Activated CD8-positive, alpha-beta memory T cell treated with anti-CD3 and anti-CD28 coated beads, Interleukin-2, amount 50 U/mL, for 4 hours (primary cell): ENCODE measurements around the gene HK1.
"Not testable (repeated sequence)": the region's sequence is repeated elsewhere in the genome, so short reads cannot be mapped to it uniquely, and the experiment has no call there.

ENCODE experiments used
- DNase-seq: peaks from one replicate; pipeline ENCODE4 v3.0.0-alpha.2; 2020

The HK1 gene

DNA sequence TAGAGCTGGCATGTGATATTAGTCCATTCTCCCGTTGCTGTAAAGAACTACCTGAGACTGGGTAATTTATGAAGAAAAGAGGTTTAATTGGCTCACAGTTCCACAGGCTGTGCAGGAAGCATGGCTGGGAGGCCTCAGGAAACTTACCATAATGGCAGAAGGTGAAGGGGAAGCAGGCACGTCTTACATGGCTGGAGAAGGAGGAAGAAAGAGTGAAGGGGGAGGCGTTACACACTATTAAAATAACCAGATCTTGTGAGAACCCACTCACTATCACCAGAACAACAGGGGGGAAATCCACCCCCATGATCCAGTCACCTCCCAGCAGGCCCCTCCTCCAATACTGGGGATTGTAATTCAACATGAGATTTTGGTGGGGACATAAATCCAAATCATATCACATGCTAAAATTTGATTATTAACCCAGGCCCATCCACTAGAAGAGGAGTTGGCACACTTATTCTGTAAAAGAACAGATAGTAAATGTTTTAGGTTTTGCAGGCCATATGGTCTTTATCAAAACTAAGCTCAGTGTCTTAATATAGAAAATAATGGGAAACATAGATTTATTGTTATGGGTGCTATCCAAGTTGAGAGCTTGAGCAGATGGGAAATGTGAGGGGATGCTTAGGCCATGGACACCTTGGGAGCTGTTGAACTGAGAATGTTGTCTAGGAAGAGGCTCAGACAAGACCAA, 18.6 kb upstream of the HK1 start:
- no peak for DNase-seq

DNA sequence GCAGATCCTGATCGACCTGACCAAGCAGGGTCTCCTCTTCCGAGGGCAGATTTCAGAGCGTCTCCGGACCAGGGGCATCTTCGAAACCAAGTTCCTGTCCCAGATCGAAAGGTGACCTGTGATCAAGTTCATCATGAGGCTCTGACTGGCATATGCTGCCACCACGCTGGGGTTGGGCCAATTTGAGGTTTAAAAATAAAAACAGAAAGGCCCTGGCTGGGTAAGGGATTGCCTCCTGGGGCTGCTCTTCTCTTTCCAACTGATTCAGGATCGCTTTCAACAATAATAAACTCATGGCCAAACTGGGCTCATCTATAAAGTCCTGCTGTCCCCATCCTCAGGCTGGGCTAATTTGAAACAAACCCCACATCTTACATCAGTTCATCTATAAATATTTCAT, 17.1 kb upstream of the HK1 start:
- no peak for DNase-seq

DNA sequence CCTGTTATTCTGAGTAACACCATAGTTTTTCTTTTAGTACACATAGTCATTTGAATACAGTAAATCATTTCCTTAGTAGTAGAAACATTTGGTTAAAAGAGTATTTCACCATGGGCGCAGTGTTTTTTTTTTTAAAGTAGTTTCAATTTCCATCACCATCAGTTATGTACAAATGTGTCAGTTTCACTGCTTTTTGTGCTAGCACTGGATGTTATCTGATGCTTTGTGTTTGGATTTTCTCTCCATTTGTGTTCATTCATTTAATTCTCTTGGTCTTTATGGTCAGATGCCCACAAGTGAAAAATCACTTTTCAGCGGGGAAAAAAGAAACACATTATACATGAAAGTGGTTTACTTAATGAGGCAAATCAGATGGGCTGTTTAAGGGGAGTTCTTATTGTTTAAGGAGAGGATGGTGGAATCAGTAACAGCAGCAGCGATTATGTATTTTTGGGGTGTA, 16.0 kb upstream of the HK1 start:
- DNase-seq = no peak

DNA sequence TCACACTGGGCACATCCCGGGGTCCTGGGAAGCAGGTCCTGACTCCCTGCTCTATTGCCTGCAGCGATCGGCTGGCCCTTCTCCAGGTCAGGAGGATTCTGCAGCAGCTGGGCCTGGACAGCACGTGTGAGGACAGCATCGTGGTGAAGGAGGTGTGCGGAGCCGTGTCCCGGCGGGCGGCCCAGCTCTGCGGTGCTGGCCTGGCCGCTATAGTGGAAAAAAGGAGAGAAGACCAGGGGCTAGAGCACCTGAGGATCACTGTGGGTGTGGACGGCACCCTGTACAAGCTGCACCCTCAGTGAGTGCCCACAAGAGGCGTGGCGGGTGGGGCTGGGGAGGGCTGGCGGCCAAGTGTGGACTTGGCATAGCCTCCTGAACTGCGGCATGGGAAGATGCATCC, 12.8 kb upstream of the HK1 start:
- DNase-seq = no peak

DNA sequence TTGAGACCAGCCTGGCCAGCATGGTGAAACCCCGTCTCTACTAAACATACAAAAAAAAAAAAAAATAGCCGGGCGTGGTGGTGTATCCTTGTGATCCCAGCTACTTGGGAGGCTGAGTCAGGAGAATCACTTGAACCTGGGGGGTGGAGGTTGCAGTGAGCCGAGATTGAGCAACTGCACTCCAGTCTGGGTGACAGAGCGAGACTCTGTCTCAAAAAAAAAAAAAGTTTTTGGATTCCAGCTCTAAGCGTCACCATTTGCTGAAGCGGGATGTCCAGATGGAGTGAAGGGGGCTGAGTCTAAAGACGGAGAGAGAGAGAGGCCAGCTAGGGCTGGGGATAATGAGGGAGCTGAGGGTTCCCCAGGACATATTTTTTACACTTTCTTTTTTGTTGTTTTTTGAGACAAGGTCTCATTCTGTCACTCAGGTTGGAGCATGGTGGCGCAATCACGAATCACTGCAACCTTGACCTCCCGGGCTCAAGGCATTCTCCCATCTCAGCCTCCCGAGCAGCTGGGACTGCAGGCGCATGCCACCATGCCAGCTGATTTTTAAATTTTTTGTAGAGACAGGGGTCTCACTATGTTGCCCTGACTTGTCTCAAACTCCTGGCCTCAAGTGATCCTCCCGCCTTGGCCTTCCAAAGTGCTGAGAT, 9.4 kb upstream of the HK1 start:
- DNase-seq = no peak

DNA sequence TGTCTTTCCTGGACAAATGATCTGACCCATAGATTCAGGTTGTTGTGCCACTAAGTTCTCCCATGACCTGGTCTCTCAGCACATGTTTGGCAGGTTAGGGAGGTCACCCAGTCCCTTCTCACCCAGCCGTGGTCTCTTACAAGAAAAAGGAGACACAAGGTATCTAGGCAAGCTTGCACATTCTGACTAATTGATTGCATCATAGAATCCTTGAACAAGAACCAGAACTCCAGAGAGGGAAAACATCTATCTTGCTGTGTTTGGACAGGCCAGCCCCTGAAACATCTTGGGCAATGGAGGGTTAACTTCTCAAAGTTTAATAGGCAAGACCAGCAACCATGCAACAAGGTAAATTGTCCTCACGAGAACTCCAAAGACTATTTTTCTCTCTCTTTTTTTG, 8.5 kb upstream of the HK1 start:
- no peak for DNase-seq

DNA sequence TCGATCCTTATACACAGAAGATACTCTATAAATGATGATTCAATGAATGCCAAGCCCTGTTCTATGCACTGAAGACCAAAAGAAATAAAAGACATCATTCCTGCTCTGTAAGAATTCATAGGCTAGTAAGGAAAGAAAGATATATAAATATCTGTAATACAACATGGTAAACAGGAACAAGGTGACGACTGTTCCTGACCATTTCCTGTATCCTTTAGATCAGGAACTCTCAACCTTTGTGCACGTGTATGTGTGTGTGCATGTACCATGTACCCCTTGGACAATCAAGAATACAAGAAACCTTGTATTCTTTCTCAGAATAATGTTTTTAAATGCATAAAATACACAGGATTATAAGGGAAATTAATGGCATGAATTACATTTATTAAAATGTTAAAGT, 7.3 kb upstream of the HK1 start:
- no peak for DNase-seq

DNA sequence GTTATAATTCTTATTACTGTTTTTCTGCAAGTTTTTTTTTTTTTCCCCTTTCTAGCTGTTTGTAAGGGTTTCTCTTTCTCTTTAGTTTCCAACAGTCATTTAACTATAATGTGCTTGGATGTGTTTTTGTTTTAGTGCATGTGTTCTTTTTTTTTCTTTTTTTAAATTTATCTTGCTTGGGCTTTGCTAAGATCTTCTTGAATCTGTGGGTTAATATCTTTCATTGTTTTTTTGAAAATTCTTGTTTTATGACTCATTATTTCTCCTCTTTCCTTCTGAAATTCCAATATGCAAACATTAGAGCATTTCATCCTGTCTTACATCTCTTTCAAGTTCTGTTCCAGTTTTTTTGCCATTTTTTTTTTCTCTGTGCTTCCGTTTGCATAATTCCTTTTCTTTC, 5.7 kb upstream of the HK1 start:
- no peak for DNase-seq

DNA sequence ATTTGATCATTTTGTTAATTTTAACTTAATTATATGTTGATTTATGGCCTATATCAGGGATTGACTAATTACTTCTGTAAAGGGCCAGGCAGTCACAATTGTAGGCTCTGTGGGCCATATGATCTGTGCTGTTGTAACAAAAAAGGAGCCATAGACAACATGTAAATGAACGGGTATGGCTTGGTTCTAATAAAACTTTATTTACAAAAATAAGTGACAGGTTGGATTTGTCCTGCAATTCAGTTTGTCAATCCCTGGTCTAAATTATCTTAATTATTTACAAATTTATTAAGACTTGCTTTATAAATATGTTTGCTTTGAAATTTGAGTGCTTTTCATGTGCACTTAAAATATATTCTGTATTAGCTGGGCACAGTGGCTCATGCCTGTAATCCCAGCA, 2.9 kb upstream of the HK1 start:
- no peak for DNase-seq

DNA sequence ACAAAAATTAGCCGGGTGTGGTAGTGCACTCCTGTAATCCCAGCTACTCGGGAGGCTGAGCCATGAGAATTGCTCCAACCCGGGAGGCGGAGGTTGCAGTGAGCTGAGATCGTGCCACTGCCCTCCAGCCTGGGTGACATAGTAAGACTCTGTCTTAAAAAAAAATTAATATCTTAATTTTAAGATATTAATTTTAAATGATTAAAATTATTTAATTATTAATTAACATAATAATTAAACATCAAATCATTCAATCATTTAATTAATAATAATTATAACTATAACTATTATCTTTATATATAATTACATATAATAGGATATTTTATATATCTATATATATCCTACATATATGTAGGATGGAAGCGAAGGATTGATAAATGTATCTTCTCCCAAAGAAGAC, 1.8 kb upstream of the HK1 start:
- no peak for DNase-seq

DNA sequence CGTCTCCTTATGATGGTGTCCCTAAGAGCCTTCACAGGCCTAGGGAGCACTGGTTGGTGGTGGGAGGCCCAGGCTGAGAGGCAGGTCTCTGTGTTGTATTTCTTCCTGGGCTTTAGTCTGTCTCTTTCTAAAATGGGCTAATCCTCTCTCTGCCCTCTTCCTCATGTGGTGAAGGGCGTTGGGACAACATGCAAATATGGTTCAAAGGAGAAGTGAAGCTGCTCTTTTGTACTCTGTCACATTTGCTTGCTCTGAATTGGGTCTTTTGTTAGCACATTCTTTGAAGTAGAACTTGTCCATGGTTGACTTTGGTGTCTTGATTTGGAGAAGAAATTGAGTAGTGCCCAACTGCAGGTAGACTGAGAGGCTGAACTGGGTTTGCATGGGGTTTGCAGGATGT, 814 bp downstream of the HK1 start:
- no peak for DNase-seq

DNA sequence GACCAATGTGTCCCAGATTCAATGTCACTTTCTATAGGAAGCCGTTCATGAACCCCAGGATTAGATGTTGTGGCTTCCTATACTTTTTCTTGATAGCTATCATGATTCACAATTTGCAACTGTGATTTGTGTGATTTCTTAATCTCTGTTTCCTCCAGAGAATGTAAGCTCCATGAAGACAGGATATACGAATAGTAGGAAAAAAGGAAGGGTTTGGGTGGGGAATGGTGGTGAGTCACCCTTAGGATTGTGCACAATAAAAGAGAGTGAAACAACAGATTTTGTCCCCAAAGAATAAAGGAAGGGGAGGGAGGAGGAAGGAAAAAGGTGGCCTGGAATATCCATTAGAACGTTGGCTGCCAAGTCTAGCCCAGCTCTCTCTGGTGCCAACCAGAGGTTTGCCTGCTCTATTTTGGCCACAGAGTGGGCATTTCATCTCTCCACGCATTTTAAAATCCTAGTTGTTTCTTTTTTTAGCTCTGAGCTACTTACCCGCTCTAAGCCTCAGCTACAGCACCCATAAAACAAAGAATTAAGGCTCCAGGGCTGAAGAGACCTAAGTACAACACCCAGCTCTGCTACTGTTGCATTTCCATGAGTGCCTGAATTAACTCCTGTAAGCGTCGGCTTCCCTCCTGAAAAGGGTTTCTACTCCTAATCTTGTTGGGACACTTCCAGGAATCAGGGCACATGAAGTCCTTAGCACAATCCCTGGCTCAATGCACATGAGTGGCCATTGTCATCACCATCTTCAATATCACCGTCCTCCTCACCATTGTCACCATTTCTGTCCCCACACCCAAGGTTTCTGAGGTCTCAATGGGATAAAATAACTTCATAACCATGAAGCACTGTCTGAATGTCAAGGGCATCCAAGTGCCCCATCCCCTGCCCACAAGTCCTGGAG, 3.5 kb downstream of the HK1 start:
- no peak for DNase-seq

DNA sequence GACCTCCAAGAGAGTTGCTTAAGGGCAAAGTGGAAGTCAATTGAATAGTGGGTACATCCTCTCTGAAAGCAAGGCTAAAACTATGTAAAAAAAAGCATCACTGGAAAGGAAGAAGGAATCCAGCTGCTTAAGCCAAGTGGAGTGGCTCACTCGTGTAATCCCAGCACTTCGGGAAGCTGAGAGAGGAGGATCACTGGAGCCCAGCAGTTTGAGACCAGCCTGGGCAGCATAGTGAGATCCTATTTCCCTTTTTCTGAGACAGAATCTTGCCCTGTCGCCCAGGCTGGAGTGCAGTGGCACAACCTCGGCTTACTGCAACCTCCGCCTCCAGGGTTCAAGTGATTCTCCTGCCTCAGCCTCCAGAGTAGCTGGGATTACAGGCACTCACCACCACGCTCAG, 6.1 kb downstream of the HK1 start:
- not testable (repeated sequence) for DNase-seq

DNA sequence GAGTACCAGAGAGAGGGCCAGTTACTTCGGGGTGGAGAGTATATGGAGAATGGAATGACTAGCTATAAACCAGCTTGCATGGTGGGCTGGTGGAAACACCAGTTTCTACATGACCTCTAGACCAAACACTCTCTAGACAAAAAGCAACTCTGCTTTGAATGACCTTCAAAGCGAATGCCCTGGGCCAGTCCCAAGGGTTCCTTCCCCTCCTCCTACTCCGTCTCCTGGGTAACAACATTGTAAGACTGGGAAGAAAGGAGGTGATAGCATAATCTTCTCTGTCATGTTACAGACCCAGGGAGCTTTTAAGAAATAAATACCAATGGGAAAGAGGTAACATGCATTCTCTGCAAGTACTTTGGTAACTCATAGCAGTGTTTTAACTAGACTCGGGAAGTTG, 7.4 kb downstream of the HK1 start:
- no peak for DNase-seq

DNA sequence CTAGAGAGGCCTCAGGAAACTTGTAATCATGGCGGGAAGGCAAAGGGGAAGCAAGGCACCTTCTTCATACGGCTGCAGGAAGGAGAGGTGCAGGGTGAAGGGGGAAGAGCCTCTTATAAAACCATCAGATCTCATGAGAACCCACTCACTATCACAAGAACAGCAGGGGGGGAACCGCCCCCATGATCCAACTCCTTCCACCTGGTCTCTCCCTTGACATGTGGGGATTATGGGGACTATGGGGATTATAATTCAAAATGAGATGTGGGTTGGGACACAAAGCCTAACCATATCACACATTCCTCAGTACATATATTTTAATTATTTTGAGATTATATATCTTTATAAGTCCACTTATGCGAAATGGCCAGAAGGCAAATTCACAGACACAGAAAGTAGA, 8.9 kb downstream of the HK1 start:
- DNase-seq = no peak

DNA sequence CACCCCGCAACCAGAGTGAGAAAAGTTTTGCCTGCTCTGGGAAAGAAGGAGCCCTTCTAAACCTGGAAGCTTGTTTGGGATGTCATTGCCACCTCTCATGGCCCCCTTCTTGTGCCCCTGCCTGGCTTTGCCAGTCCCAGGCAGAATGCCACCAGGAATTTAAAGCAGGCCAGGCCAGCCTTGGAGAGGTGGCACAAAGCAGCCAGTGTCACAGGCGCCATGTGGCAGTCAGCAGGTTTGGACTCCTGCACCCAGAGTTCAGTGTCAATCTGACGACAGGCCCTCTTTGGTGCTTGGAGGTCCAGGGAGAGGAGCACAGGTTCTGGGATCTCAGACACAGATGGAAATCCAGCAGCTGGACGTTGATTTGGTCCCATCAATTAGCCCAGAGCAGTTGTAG, 12.7 kb downstream of the HK1 start:
- no peak for DNase-seq

DNA sequence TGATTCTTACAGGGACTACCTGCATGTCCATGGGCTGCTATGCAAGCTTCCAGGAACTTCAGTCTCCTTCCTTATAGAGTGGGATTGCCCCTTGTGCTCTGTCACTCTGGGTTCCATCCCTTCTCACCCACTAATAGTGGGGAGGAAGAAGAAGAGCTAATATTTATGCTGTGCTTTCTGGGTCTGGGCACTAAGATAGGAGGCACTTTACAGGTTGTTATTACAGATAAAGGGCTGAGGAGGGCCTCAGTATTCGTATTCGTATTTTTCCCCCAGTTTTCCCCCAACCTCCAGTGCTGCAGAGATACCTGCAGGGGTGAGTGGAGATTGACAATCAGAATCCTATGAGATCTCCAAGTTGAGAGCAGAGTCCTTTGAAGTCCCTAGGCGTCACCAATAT, 14.2 kb downstream of the HK1 start:
- no peak for DNase-seq

DNA sequence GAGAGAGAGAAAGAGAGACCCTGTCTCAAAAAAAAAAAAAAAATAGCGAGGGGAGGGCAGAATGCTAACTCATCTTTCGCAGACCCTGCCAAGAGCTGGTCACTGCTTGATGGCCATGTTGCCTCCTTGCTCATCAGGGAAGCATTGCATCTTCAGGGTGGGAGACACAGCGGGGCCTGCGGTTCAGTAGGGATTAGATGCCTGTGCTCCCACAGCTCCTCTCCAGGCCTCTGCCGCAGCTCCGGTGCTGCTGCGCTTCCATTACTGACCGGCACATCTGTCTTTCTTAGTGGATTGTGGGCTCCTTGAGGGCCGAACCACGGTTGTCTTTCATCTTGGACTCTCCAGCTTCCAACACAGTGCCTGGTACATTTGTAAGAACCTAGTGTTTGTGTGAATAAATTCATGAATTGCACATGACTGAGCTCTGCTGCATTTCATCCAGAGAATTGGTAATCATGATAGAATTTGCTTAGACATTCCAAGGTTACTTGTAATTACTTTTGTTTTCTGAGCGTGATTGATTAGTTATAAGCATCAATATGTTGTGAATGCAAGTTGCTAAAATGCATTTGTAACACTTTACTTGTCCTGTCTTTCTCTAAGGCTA, 16.8 kb downstream of the HK1 start:
- no peak for DNase-seq

DNA sequence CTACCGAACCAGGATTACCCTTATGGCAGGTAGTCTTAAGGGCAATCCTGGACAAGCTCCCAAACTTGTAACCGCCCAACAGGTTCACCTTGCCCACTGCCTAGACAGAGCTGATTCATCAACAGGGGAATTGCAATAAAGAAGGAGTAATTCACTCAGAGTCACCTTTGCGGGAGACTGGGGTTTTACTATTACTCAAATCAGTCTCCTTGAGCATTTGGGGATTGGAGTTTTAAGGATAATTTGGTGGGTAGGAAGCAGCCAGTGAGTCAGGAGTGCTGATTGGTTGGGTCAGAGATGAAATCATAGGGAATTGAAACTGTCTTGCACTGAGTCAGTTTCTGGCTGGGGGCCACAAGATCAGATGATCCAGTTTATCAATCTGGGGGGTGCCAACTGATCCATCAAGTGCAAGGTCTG, 25.3 kb downstream of the HK1 start:
- DNase-seq = no peak

DNA sequence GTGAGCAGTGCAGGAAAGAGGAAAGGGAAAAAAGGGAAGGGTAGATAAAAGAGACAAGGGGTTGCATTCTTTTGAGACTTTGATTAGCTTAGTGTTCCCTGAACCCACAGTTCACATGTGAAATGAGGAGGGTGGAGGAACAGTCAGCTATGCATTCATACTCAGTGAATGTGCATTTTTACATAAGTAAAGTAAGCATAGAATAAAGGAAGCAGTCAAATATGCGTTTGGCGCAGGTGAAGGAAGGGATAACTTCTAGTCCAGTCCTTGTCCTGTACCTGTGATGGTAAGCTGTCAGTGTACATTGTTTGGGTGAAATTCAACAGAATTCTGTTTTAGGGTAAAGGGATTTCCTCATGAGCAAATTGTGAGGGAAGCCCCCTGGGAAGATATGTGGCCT, 28.1 kb downstream of the HK1 start:
- no peak for DNase-seq

DNA sequence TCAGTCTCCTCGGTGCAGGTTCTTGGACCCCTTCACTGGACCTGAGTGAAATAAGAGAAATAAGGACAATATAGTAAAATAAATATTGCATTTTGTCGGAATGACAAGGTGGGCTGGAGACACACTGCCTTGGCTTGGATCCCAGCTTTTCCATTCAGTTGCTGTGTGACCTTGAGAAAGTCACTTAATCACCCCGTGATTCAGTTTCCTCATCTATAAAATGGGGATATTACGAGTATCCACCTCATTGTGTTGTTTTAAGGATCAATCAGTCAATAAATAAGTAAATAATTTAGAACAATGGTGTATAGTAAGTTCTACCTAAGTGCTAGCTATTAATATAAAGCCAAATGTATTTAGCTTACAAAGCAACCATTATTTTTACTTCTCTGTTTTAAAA, 29.1 kb downstream of the HK1 start:
- DNase-seq = no peak

DNA sequence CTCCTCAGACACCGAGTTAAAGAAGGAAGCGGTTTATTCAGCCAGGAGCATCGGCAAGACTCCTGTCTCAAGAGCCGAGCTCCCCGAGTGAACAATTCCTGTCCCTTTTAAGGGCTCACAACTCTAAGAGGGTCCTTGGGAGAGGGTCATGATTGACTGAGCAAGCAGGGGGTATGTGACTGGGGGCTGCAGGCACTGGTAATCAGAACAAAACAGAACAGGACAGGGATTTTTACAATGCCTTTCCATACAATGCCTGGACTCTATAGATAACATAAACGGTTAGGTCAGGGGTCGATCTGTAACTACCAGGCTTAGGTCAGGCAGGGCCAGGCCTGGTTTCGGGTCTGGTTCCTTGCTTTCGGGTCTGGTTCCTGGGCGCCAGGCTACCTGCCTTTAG, 30.0 kb downstream of the HK1 start:
- DNase-seq = not testable (repeated sequence)

DNA sequence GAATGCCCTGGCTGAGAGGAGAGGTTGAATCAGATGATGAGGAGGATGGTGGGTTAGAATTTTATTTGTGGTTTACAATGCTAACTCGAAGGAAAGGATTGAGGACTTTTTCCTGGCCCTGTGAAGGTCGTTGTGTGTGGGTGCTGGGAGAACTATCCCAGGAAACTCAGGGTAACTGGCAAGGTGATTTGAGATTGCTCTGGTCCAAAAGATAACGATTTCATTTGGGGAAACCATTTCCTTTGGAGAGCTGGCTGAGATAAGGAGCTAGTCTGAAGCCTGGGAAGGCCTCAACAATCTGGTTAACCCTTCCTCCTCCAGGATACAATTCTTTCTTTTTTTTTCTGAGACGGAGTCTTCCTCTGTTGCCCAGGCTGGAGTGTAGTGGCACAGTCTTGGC, 33.0 kb downstream of the HK1 start:
- no peak for DNase-seq

DNA sequence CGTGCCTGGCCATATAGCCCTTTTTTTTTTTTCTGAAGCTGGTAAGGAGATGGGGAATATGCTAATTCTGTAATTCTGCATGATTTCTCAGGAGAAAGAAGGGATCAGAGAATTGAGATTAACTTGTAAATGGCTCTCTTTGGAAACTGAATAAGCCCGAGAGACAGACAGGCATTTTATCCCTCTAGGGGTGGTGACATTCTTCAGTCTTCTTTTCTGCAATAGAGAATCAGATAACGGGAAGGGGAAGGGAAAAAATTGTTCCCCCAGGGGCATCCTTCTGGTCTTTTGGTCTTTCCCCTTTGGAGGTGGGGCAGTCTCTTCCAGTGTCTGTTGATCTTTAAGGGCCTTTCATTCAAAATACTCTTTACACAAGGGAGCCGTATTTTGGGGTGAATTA, 34.2 kb downstream of the HK1 start:
- DNase-seq = no peak
